Measurements from ENCODE around the gene PHGDH. TPM values are rescaled to one million over a fixed set of nuclear protein-coding genes. Genes with fewer than 3 reads are reported as not detected.

The PHGDH gene
- total RNA-seq, 1 donor from 2014 or later = 60.8 TPM

DNA sequence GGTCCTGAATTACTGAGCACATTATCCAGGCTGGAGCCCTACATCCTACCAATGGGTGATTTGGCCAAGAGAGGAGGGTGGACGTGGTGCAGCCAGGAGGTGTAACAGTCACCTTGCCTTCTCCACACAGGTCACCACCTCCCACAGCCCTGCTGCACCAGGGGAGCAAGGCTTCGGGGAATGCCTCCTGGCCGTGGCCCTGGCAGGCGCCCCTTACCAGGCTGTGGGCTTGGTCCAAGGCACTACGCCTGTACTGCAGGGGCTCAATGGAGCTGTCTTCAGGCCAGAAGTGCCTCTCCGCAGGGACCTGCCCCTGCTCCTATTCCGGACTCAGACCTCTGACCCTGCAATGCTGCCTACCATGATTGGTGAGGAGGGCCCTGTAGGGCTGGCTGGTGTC, 30.9 kb downstream of the PHGDH start:
- Histone ChIP-seq H3K36me3 (no peaks in the 10 kb centered on the region), H3K9me3 (no peaks in the 10 kb centered on the region), H3K4me3 (no peak overlapping the region), H3K27me3 (ENCODE audit: low read depth) (no peaks in the 10 kb centered on the region), H3K27ac (no peak overlapping the region), H3K4me1 (no peaks in the 10 kb centered on the region)
- no peak for TF ChIP-seq CTCF (IDR thresholded peaks at IDR 0.05)
- ATAC-seq (no peak), DNase-seq (no peak)
- intact Hi-C loops (cut with DNase I) = no loop called here

DNA sequence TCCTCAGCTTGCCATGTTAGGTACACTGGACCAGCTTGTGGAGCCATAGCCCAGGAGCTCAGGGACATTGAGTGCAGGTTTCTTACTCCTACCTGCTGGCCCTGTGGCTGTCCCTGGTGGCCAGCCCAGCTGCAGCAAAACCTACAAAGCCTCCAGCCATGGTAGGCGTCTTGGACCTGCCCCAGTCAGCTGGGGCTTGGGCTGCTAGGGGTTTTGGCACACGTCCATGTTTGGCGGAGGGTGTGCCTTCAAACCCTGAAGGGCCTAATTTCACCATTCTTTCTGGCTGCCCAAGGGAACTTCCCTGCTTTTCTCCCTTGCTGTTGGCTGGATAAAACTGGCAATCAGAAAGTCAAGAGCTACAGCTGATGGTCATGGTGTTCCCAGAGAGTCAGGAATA, 31.6 kb downstream of the PHGDH start:
- Histone ChIP-seq H3K27me3 (ENCODE audit: low read depth) (no peaks in the 10 kb centered on the region), H3K4me1 (no peaks in the 10 kb centered on the region), H3K9me3 (no peaks in the 10 kb centered on the region), H3K36me3 (no peaks in the 10 kb centered on the region), H3K27ac (no peak overlapping the region), H3K4me3 (no peak overlapping the region)
- ATAC-seq (no peak), DNase-seq (no peak)
- no peak for TF ChIP-seq CTCF (IDR thresholded peaks at IDR 0.05)
- intact Hi-C loops (cut with DNase I) = no loop called here

DNA sequence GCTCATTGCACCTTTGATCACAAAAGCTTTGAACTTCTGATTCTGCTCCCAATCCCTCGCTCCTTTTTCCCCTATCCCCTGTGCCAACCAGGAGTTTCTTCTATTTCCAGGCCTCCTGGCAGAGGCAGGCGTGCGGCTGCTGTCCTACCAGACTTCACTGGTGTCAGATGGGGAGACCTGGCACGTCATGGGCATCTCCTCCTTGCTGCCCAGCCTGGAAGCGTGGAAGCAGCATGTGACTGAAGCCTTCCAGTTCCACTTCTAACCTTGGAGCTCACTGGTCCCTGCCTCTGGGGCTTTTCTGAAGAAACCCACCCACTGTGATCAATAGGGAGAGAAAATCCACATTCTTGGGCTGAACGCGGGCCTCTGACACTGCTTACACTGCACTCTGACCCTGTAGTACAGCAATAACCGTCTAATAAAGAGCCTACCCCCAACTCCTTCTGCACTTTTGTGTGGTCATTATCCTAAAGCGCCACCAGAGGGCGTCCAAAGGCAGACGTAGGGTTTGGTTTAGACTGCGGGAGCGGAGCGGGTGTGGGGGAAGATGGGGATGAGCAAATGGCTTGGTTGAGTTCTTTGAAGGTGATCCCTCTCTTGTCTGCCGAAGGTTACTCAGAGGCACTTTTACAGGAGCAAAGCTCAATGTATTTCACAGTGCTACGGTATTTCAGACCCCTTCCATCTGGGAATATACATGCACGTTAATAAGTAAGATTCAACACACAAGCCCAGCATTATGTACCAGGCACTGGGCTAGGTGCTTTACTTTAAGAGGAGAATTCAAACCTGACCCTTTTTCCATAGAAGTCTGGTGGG, 32.3 kb downstream of the PHGDH start:
- ATAC-seq (peak; percentile 76 to 83), DNase-seq (peak; percentile 68)
- no peaks in the 10 kb centered on the region for H3K9me3 ChIP-seq
- H3K27me3 ChIP-seq (ENCODE audit: low read depth) = no peaks in the 10 kb centered on the region
- H3K27ac ChIP-seq = no peak overlapping the region
- H3K4me3 ChIP-seq = no peak overlapping the region
- peak; percentile 82 for TF ChIP-seq CTCF (IDR thresholded peaks at IDR 0.05)
- intact Hi-C loops (cut with DNase I) = no loop called here
- H3K4me1 ChIP-seq = no peaks in the 10 kb centered on the region
- no peaks in the 10 kb centered on the region for H3K36me3 ChIP-seq

DNA sequence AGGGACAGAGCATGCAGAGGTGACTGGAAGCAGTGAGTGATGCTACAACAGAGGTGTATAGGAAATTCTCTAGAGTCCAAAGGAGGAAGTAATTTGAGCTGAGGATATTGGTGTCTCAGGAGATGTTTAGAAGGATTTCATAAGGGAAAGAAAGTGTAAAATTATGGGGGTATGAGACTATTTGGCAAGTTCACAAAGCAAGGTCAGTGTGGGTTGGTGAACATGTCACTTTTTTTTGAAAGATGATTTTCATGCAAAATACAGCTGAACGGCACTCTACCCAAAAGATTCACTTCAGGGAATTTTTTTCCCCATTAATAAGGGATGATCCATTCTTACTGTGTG, 32.8 kb downstream of the PHGDH start:
- Histone ChIP-seq H3K27ac (no peak overlapping the region), H3K4me1 (no peaks in the 10 kb centered on the region), H3K4me3 (no peak overlapping the region), H3K9me3 (no peaks in the 10 kb centered on the region), H3K27me3 (ENCODE audit: low read depth) (no peaks in the 10 kb centered on the region), H3K36me3 (no peaks in the 10 kb centered on the region)
- TF ChIP-seq CTCF (IDR thresholded peaks at IDR 0.05) = no peak
- no peak for DNase-seq
- intact Hi-C loops (cut with DNase I) = no loop called here
- no peak for ATAC-seq

GRCh38 chr1:119745034-119745433, 33.3 kb downstream of the PHGDH start:
- Histone ChIP-seq H3K4me3 (no peak overlapping the region), H3K4me1 (no peaks in the 10 kb centered on the region), H3K27me3 (ENCODE audit: low read depth) (no peaks in the 10 kb centered on the region), H3K27ac (no peak overlapping the region), H3K9me3 (no peaks in the 10 kb centered on the region), H3K36me3 (no peaks in the 10 kb centered on the region)
- TF ChIP-seq CTCF (IDR thresholded peaks at IDR 0.05) = no peak
- DNase-seq (no peak), ATAC-seq (no peak)
- intact Hi-C loops (cut with DNase I) = no loop called here
